CD4-positive, alpha-beta T cell treated with Interleukin-6 at 100 ng/mL for 8 hours (primary cell): Measurements from ENCODE around the gene TOMM5.
"Not testable (repeated sequence)": the region's sequence is repeated elsewhere in the genome, so short reads cannot be mapped to it uniquely, and the experiment has no call there.

Experiments used
- DNase-seq: peaks from one replicate; pipeline ENCODE4 v3.0.0-alpha.2; 2020; ENCODE audit warnings: mixed read lengths, low spot score

Gene TOMM5

GRCh38 chr9:37611014-37611413 lies 18.6 kb upstream of the TOMM5 start:
- no peak for DNase-seq

GRCh38 chr9:37609735-37610397 lies 17.5 kb upstream of the TOMM5 start:
- DNase-seq = no peak

GRCh38 chr9:37608250-37608649 lies 15.9 kb upstream of the TOMM5 start:
- DNase-seq = no peak

GRCh38 chr9:37604296-37604695 lies 11.9 kb upstream of the TOMM5 start:
- DNase-seq = no peak

GRCh38 chr9:37602817-37603216 lies 10.4 kb upstream of the TOMM5 start:
- no peak for DNase-seq

GRCh38 chr9:37602061-37602460 lies 9.7 kb upstream of the TOMM5 start:
- not testable (repeated sequence) for DNase-seq

GRCh38 chr9:37596504-37596903 lies 4.1 kb upstream of the TOMM5 start:
- no peak for DNase-seq

- no peak for DNase-seq
Observed at GRCh38 chr9:37593883-37594448, 1.6 kb upstream of the TOMM5 start.

- DNase-seq = no peak
Observed at GRCh38 chr9:37587521-37587920, 4.9 kb downstream of the TOMM5 start.

- no peak for DNase-seq
Observed at GRCh38 chr9:37583522-37584121, 8.8 kb downstream of the TOMM5 start.

- DNase-seq = peak; percentile 14
Observed at GRCh38 chr9:37582548-37583157, 9.7 kb downstream of the TOMM5 start.

GRCh38 chr9:37575921-37576721 lies 16.3 kb downstream of the TOMM5 start, which contains the start of gene FBXO10:
FBXO10 (minus strand) TSS chr9:37576380; CDS start chr9:37541768, 34,612 bp downstream.
- DNase-seq = peak; percentile 11

- no peak for DNase-seq
Observed at GRCh38 chr9:37575511-37575914, 16.9 kb downstream of the TOMM5 start.

GRCh38 chr9:37575001-37575400 lies 17.4 kb downstream of the TOMM5 start:
- no peak for DNase-seq

GRCh38 chr9:37574241-37574721 lies 18.1 kb downstream of the TOMM5 start:
- no peak for DNase-seq

- DNase-seq = no peak
Observed at GRCh38 chr9:37571282-37571681, 21.1 kb downstream of the TOMM5 start.

- DNase-seq = no peak
Observed at GRCh38 chr9:37566716-37567115, 25.7 kb downstream of the TOMM5 start.

- DNase-seq = no peak
Observed at GRCh38 chr9:37565661-37566618, 26.5 kb downstream of the TOMM5 start.

- DNase-seq = no peak
Observed at GRCh38 chr9:37564916-37565315, 27.5 kb downstream of the TOMM5 start.

GRCh38 chr9:37563806-37564513 lies 28.4 kb downstream of the TOMM5 start:
- DNase-seq = no peak
